ENCODE results near the gene PEAK1. TPM values are rescaled to one million over a fixed set of nuclear protein-coding genes. Genes with fewer than 3 reads are reported as not detected.

The PEAK1 gene
- total and polyA plus RNA-seq, 9 of the 15 experiments (the other 6 are each of a cell fraction or from before 2014, with no cell fraction given), result 0.99 to 22.4 (median 10.8) TPM

- TF ChIP-seq MGA (IDR thresholded peaks at IDR 0.05), result no peak
Measured at GRCh38 chr15:77402740-77403379, 17.0 kb downstream of the PEAK1 start (continued).

All from K562 (cell line).